ENCODE data around the gene GTSF1L.

Gene GTSF1L

GRCh38 chr20:43723186-43723585 is 3.6 kb downstream of the GTSF1L start:
- H3K27me3 ChIP-seq (ENCODE audit: insufficient read depth, insufficient read length) = no peaks in the 10 kb centered on the region
- H3K4me3 ChIP-seq (ENCODE audit: insufficient read length, low read depth) = no peak overlapping the region
- peaks cover 7% of the 10 kb centered on the region for H3K36me3 ChIP-seq (ENCODE audit: insufficient read depth, insufficient read length, low read length)
- no peak for DNase-seq (ENCODE audit: low read depth, low spot score)
- H3K4me1 ChIP-seq (ENCODE audit: insufficient read depth, insufficient read length) = peaks cover 11% of the 10 kb centered on the region
- no peaks in the 10 kb centered on the region for H3K9me3 ChIP-seq (ENCODE audit: insufficient read depth, low read length)
- no peak overlapping the region for H3K9ac ChIP-seq (ENCODE audit: insufficient read length, low read depth)
- TF ChIP-seq SUZ12 (IDR thresholded peaks at IDR 0.05; ENCODE audit: extremely low read depth, insufficient read depth, insufficient read length) = no peak
- no peak for TF ChIP-seq ZNF274 (IDR thresholded peaks at IDR 0.05; ENCODE audit: low read depth, low read length)
- no peak for TF ChIP-seq YY1 (IDR thresholded peaks at IDR 0.05; ENCODE audit: insufficient read depth, insufficient read length)

- H3K36me3 ChIP-seq (ENCODE audit: insufficient read depth, insufficient read length, low read length) = peaks cover 17% of the 10 kb centered on the region
- H3K9ac ChIP-seq (ENCODE audit: insufficient read length, low read depth) = no peak overlapping the region
- no peak overlapping the region for H3K4me3 ChIP-seq (ENCODE audit: insufficient read length, low read depth)
- TF ChIP-seq SUZ12 (IDR thresholded peaks at IDR 0.05; ENCODE audit: extremely low read depth, insufficient read depth, insufficient read length) (no peak), YY1 (IDR thresholded peaks at IDR 0.05; ENCODE audit: insufficient read depth, insufficient read length) (no peak), ZNF274 (IDR thresholded peaks at IDR 0.05; ENCODE audit: low read depth, low read length) (no peak)
- DNase-seq (ENCODE audit: low read depth, low spot score) = no peak
- peaks cover 13% of the 10 kb centered on the region for H3K4me1 ChIP-seq (ENCODE audit: insufficient read depth, insufficient read length)
- no peaks in the 10 kb centered on the region for H3K27me3 ChIP-seq (ENCODE audit: insufficient read depth, insufficient read length)
- H3K9me3 ChIP-seq (ENCODE audit: insufficient read depth, low read length) = no peaks in the 10 kb centered on the region
These were observed 4.7 kb downstream of the GTSF1L start for GRCh38 chr20:43722153-43722505.

GRCh38 chr20:43721429-43722152 is 5.2 kb downstream of the GTSF1L start:
- no peak for DNase-seq (ENCODE audit: low read depth, low spot score)
- H3K36me3 ChIP-seq (ENCODE audit: insufficient read depth, insufficient read length, low read length) = peaks cover 22% of the 10 kb centered on the region
- peaks cover 15% of the 10 kb centered on the region for H3K4me1 ChIP-seq (ENCODE audit: insufficient read depth, insufficient read length)
- TF ChIP-seq SUZ12 (IDR thresholded peaks at IDR 0.05; ENCODE audit: extremely low read depth, insufficient read depth, insufficient read length) (no peak), ZNF274 (IDR thresholded peaks at IDR 0.05; ENCODE audit: low read depth, low read length) (no peak), YY1 (IDR thresholded peaks at IDR 0.05; ENCODE audit: insufficient read depth, insufficient read length) (no peak)
- no peak overlapping the region for H3K4me3 ChIP-seq (ENCODE audit: insufficient read length, low read depth)
- H3K9me3 ChIP-seq (ENCODE audit: insufficient read depth, low read length) = no peaks in the 10 kb centered on the region
- H3K9ac ChIP-seq (ENCODE audit: insufficient read length, low read depth) = no peak overlapping the region
- H3K27me3 ChIP-seq (ENCODE audit: insufficient read depth, insufficient read length) = no peaks in the 10 kb centered on the region

DNA sequence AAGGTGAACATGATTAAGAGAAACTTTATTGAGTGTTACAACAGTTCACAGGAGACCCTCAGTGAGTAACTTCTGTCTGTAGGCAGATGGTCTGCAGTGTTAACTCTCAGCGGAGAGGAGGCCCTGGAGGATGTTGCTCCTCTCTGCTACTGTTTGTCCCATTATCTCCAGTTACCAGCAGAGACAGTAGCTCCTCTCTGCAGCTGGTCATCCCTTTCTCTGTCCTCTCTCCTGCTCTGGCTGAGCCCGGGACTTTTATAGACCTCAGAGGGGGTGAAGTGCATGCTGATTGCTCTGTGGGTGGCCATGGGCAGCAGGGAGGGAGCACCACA is 5.7 kb downstream of the GTSF1L start:
- no peaks in the 10 kb centered on the region for H3K27me3 ChIP-seq (ENCODE audit: insufficient read depth, insufficient read length)
- H3K36me3 ChIP-seq (ENCODE audit: insufficient read depth, insufficient read length, low read length) = peaks cover 27% of the 10 kb centered on the region
- H3K4me1 ChIP-seq (ENCODE audit: insufficient read depth, insufficient read length) = peaks cover 15% of the 10 kb centered on the region
- no peak for TF ChIP-seq YY1 (IDR thresholded peaks at IDR 0.05; ENCODE audit: insufficient read depth, insufficient read length)
- no peak for TF ChIP-seq ZNF274 (IDR thresholded peaks at IDR 0.05; ENCODE audit: low read depth, low read length)
- no peak for TF ChIP-seq SUZ12 (IDR thresholded peaks at IDR 0.05; ENCODE audit: extremely low read depth, insufficient read depth, insufficient read length)
- no peak overlapping the region for H3K4me3 ChIP-seq (ENCODE audit: insufficient read length, low read depth)
- no peak for DNase-seq (ENCODE audit: low read depth, low spot score)
- H3K9me3 ChIP-seq (ENCODE audit: insufficient read depth, low read length) = no peaks in the 10 kb centered on the region
- no peak overlapping the region for H3K9ac ChIP-seq (ENCODE audit: insufficient read length, low read depth)

GRCh38 chr20:43720007-43720406 is 6.8 kb downstream of the GTSF1L start:
- no peak for DNase-seq (ENCODE audit: low read depth, low spot score)
- Histone ChIP-seq H3K4me3 (ENCODE audit: insufficient read length, low read depth) (no peak overlapping the region), H3K27me3 (ENCODE audit: insufficient read depth, insufficient read length) (no peaks in the 10 kb centered on the region), H3K9me3 (ENCODE audit: insufficient read depth, low read length) (no peaks in the 10 kb centered on the region), H3K4me1 (ENCODE audit: insufficient read depth, insufficient read length) (peaks cover 15% of the 10 kb centered on the region), H3K9ac (ENCODE audit: insufficient read length, low read depth) (no peak overlapping the region), H3K36me3 (ENCODE audit: insufficient read depth, insufficient read length, low read length) (peaks cover 37% of the 10 kb centered on the region)
- no peak for TF ChIP-seq SUZ12 (IDR thresholded peaks at IDR 0.05; ENCODE audit: extremely low read depth, insufficient read depth, insufficient read length)
- TF ChIP-seq ZNF274 (IDR thresholded peaks at IDR 0.05; ENCODE audit: low read depth, low read length) = no peak
- TF ChIP-seq YY1 (IDR thresholded peaks at IDR 0.05; ENCODE audit: insufficient read depth, insufficient read length) = no peak

DNA sequence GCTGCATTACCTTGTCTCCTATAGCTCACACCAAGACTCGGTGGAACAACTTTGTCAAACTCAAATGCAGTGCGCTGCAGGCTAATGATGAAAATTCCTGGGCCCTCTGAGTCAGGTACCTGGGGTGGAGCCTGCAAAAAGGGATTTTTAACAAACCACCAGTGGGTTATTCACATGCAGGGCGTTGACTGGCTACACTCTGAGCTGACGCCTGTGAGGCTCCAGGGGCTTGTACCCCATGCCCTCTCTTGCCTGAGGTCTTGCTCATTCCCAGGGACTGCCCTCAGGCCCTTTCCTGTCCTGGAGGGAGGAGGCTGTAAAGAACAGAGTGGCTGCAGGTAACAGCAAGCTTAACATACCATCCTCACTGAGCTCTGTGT is 9.2 kb downstream of the GTSF1L start:
- H3K9me3 ChIP-seq (ENCODE audit: insufficient read depth, low read length) = no peaks in the 10 kb centered on the region
- peaks cover 58% of the 10 kb centered on the region for H3K36me3 ChIP-seq (ENCODE audit: insufficient read depth, insufficient read length, low read length)
- H3K27me3 ChIP-seq (ENCODE audit: insufficient read depth, insufficient read length) = no peaks in the 10 kb centered on the region
- no peak for DNase-seq (ENCODE audit: low read depth, low spot score)
- TF ChIP-seq YY1 (IDR thresholded peaks at IDR 0.05; ENCODE audit: insufficient read depth, insufficient read length) (no peak), SUZ12 (IDR thresholded peaks at IDR 0.05; ENCODE audit: extremely low read depth, insufficient read depth, insufficient read length) (no peak), ZNF274 (IDR thresholded peaks at IDR 0.05; ENCODE audit: low read depth, low read length) (no peak)
- no peak overlapping the region for H3K4me3 ChIP-seq (ENCODE audit: insufficient read length, low read depth)
- no peak overlapping the region for H3K9ac ChIP-seq (ENCODE audit: insufficient read length, low read depth)
- H3K4me1 ChIP-seq (ENCODE audit: insufficient read depth, insufficient read length) = peaks cover 15% of the 10 kb centered on the region

DNA sequence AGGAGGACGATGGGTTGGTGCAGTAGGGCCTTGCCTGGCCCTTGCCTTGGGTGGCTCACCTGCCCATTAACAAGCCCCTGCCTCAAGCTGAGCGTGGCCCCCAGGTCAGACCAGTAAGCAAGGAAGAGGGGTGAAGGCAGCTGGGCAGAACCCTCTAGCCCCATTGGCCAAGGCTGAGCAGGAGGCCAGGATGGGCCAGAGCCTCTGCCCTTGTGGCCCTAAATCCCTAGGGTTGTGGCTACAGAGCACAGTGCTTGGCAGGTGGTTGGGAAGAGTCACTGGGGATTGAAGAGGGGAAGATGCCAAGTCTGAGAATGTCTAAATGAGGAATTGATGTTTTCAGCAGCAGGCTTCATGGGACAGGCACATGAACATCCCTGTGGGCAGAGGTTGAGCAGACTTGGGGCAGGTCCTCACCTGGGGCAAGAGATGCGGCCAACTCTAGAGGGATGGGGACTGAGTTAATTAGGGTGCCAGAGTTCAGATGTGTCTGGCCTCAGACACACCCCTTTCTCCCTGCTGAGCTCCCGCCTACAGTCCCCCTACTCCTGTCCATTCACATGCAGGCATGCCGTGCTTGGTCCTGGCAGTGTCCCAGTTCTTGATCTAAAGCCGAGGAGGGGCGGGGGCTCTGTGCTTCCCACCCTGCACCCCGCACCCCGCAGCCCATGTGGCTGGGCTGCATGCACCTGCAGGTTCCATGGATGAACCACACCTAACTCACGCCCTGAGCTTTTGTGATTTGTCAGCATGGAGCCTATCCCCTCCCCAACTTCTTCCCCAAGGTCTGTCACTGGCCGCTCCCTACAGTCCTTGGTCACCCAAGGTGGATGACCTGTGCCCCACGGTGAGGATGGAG is 9.8 kb downstream of the GTSF1L start:
- no peak for TF ChIP-seq SUZ12 (IDR thresholded peaks at IDR 0.05; ENCODE audit: extremely low read depth, insufficient read depth, insufficient read length)
- no peak for TF ChIP-seq ZNF274 (IDR thresholded peaks at IDR 0.05; ENCODE audit: low read depth, low read length)
- TF ChIP-seq YY1 (IDR thresholded peaks at IDR 0.05; ENCODE audit: insufficient read depth, insufficient read length) = no peak
- H3K36me3 ChIP-seq (ENCODE audit: insufficient read depth, insufficient read length, low read length) = peaks cover 64% of the 10 kb centered on the region
- no peak overlapping the region for H3K9ac ChIP-seq (ENCODE audit: insufficient read length, low read depth)
- H3K4me3 ChIP-seq (ENCODE audit: insufficient read length, low read depth) = no peak overlapping the region
- H3K4me1 ChIP-seq (ENCODE audit: insufficient read depth, insufficient read length) = peaks cover 15% of the 10 kb centered on the region
- no peaks in the 10 kb centered on the region for H3K27me3 ChIP-seq (ENCODE audit: insufficient read depth, insufficient read length)
- no peaks in the 10 kb centered on the region for H3K9me3 ChIP-seq (ENCODE audit: insufficient read depth, low read length)
- no peak for DNase-seq (ENCODE audit: low read depth, low spot score)
